ENCODE measurements around the gene GPR52. TPM values are rescaled to one million over a fixed set of nuclear protein-coding genes. Genes with fewer than 3 reads are reported as not detected.

Gene GPR52
- total and polyA plus RNA-seq, 2 of the 13 experiments (the other 11 are each of a cell fraction or from before 2014, with no cell fraction given) = 0.25 to 1.5 TPM

- TF ChIP-seq ZNF484 (CRISPR knock-in tag; IDR thresholded peaks at IDR 0.05; ENCODE audit: borderline replicate concordance, low read depth) = no peak
- TF ChIP-seq SALL2 (CRISPR knock-in tag; IDR thresholded peaks at IDR 0.05) = no peak
- no peak for TF ChIP-seq MTF1 (CRISPR knock-in tag; IDR thresholded peaks at IDR 0.05)
- no peak for TF ChIP-seq TOE1 (CRISPR knock-in tag; IDR thresholded peaks at IDR 0.05)
- no peak for TF ChIP-seq AFF4 (CRISPR knock-in tag; IDR thresholded peaks at IDR 0.05)
- TF ChIP-seq NCOA1 (CRISPR knock-in tag; IDR thresholded peaks at IDR 0.05) = no peak
- no peak for TF ChIP-seq ZNF34 (CRISPR knock-in tag; IDR thresholded peaks at IDR 0.05; ENCODE audit: borderline replicate concordance)
- TF ChIP-seq TCF7 (IDR thresholded peaks at IDR 0.05; ENCODE audit: low read depth) = no peak
These were observed 33.6 kb upstream of the GPR52 start (continued) for GRCh38 chr1:174414203-174414602.

- Histone ChIP-seq H3K4me2 (ENCODE audit: low read depth, low read length) (no peak overlapping the region), H3K27ac (ENCODE audit: extremely low read length, insufficient read depth, low read length) (no peak overlapping the region), H3K9me3 (ENCODE audit: low read length) (no peaks in the 10 kb centered on the region), H3K4me1 (ENCODE audit: insufficient read depth, low read length) (no peaks in the 10 kb centered on the region), H3K79me2 (ENCODE audit: insufficient read depth, low read length) (no peaks in the 10 kb centered on the region), H3K9ac (ENCODE audit: insufficient read depth, low read depth, low read length) (no peak overlapping the region), H3K36me3 (replicated peaks in 1 of 2; ENCODE audit: control insufficient read depth in 1 of 2, insufficient read depth in 2 of 2, low read length in 2 of 2) (no peaks in the 10 kb centered on the region), H3K27me3 (ENCODE audit: control insufficient read depth in 1 of 2, insufficient read depth in 2 of 2, low read length in 2 of 2) (no peaks in the 10 kb centered on the region), H3K4me3 (replicated peaks in 1 of 3; ENCODE audit: insufficient read depth in 1 of 3, low read depth in 2 of 3, low read length in 3 of 3) (no peak overlapping the region), H2AFZ (ENCODE audit: low read length) (no peak overlapping the region), H4K20me1 (ENCODE audit: insufficient read depth, low read length) (no peaks in the 10 kb centered on the region)
- no peak for FAIRE-seq
- in situ Hi-C loops (cut with HindIII; ENCODE audit: extremely low pct_ligation_motif_present, low pct_unique_long_range_greater_than_20kb) = no loop called here
- no TSS peak for BruUV-seq (replicated peaks)
- POLR2A ChIA-PET = no interaction called here
- no peak for DNase-seq (ENCODE audit: low spot score)
- intact Hi-C loops (cut with micrococcal nuclease; ENCODE audit: unreplicated experiment) = no loop called here
- 96% methylated on average over 2 of the region's 2 CpGs for WGBS (ENCODE audit: low lambda C conversion rate)
- CTCF ChIA-PET (ENCODE audit: low intra/inter-chr PET ratio, low total read pairs) = no interaction called here
- TF ChIP-seq RELA (CRISPR knock-in tag; IDR thresholded peaks at IDR 0.05) = no peak
- no peak for TF ChIP-seq TCF7L2 (IDR thresholded peaks at IDR 0.05; ENCODE audit: low read depth, low read length)
- no peak for TF ChIP-seq SRSF9 (IDR thresholded peaks at IDR 0.05; ENCODE audit: borderline replicate concordance, insufficient read depth, low read depth, low read length, poor library complexity, severe bottlenecking)
- no peak for TF ChIP-seq AFF4 (CRISPR knock-in tag; IDR thresholded peaks at IDR 0.05)
- no peak for TF ChIP-seq ZNF10 (CRISPR knock-in tag; IDR thresholded peaks at IDR 0.05; ENCODE audit: borderline replicate concordance, low read depth)
- ATAC-seq = no peak
These were observed 32.3 kb upstream of the GPR52 start for GRCh38 chr1:174415506-174415905.
